A549 (cell line): Measurements from ENCODE around the gene C1R. TPM values are rescaled to one million over a fixed set of nuclear protein-coding genes. Genes with fewer than 3 reads are reported as not detected.

Experiments used
- ATAC-seq, 2 experiments: fragments of 200-7000 bp in 1 of 2; fragments of >200 bp in 1 of 2; cut with Nextera tagmentation in 1 of 2; cut with Tn5 transposase in 1 of 2; 3 replicates each; pipeline versions ENCODE4 v1.8.0 to v1.9.1; 2018 to 2020; ENCODE audit warnings: mild to moderate bottlenecking in 1 of 2, moderate library complexity in 1 of 2
- CTCF ChIA-PET: fragments of 300-600 bp; sonication (Branson Sonifier 250); formaldehyde crosslinking; extraction: SDS; loops from one replicate; lab custom pipeline; 2021; ENCODE audit warnings: antibody characterized with exemption, inconsistent platforms; lab: Yijun Ruan, JAX
- POLR2A ChIA-PET: fragments of 350-600 bp; formaldehyde crosslinking; extraction: SDS; loops from one replicate; lab custom pipeline; 2021; ENCODE audit warnings: antibody characterized with exemption, inconsistent platforms; lab: Yijun Ruan, JAX
- DNase-seq, 2 experiments: peaks; one replicate each; pipeline versions ENCODE4 v3.0.0 to v3.0.0-alpha.2; 2011 to 2016; ENCODE audit warnings: low read depth in 1 of 2, low spot score in 1 of 2
- FAIRE-seq: peaks from 2 replicates; lab custom pipeline; 2011; peaks lifted over from hg19 to GRCh38; lab: Jason Lieb, UNC
- H3K27ac ChIP-seq, 2 experiments: fragments of >200 bp; sonication (Bioruptor Twin); formaldehyde crosslinking; 3 replicates each; pipeline ENCODE4 v1.5.1; 2016 to 2017
- H3K4me1 ChIP-seq: fragments of >200 bp; sonication (Bioruptor Twin); formaldehyde crosslinking; 3 replicates; pipeline ENCODE4 v1.6.1; 2016
- H3K4me2 ChIP-seq: fragments of >200 bp; sonication (Bioruptor Twin); formaldehyde crosslinking; 3 replicates; pipeline ENCODE4 v1.6.1; 2016
- H3K4me3 ChIP-seq: fragments of >200 bp; sonication (Bioruptor Twin); formaldehyde crosslinking; 3 replicates; pipeline ENCODE4 v1.5.1; 2016
- H3K9me3 ChIP-seq: fragments of >200 bp; sonication (Bioruptor Twin); formaldehyde crosslinking; 3 replicates; pipeline ENCODE4 v1.6.1; 2016
- EHMT2 ChIP-seq: fragments of 200-600 bp; sonication (generic); IDR thresholded peaks from 2 replicates; pipeline ENCODE4 v1.6.1; 2016; ENCODE audit warnings: antibody characterized with exemption, low read depth, mild to moderate bottlenecking, moderate library complexity
- ESRRA ChIP-seq: fragments of 150-350 bp; IDR thresholded peaks from 2 replicates; pipeline ENCODE4 v1.6.1; 2014; ENCODE audit warnings: mild to moderate bottlenecking, low read length, borderline replicate concordance
- FOSB ChIP-seq: fragments of 250-450 bp; sonication (Bioruptor Pico); IDR thresholded peaks from 2 replicates; pipeline ENCODE4 v1.5.0; 2020; ENCODE audit warnings: mild to moderate bottlenecking, moderate library complexity
- GATA3 ChIP-seq: IDR thresholded peaks from 2 replicates; pipeline ENCODE4 v1.6.1; 2012; ENCODE audit warnings: borderline replicate concordance
- MAZ ChIP-seq: fragments of 150-350 bp; IDR thresholded peaks from 2 replicates; pipeline ENCODE4 v1.6.1; 2014; ENCODE audit warnings: antibody characterized with exemption, low read depth, low read length, borderline replicate concordance
- MYC ChIP-seq: IDR thresholded peaks from 2 replicates; pipeline ENCODE4 v1.6.1; 2012; ENCODE audit warnings: mild to moderate bottlenecking, inconsistent platforms, low read length, improper control_type of control experiment, borderline replicate concordance
- RARB ChIP-seq: fragments of 250-450 bp; sonication (Bioruptor Pico); IDR thresholded peaks from 2 replicates; pipeline ENCODE4 v1.8.0; 2021; ENCODE audit warnings: mild to moderate bottlenecking, moderate library complexity
- RFX5 ChIP-seq: fragments of 450-650 bp; IDR thresholded peaks from 2 replicates; pipeline ENCODE4 v1.7.1; 2014; ENCODE audit warnings: antibody characterized with exemption, mild to moderate bottlenecking, moderate library complexity
- SREBF2 ChIP-seq: fragments of 450-650 bp; IDR thresholded peaks from 2 replicates; pipeline ENCODE4 v1.6.1; 2014; ENCODE audit warnings: mild to moderate bottlenecking, moderate library complexity
- TFCP2L1 ChIP-seq: fragments of 250-450 bp; sonication (Bioruptor Pico); IDR thresholded peaks from 2 replicates; pipeline ENCODE4 v1.5.0; 2021; ENCODE audit warnings: mild to moderate bottlenecking
- ZFP36 ChIP-seq: fragments of 450-650 bp; IDR thresholded peaks from 2 replicates; pipeline ENCODE4 v1.6.1; 2014; ENCODE audit warnings: borderline replicate concordance; ENCODE audit not compliant: partially characterized antibody
- ZSCAN20 ChIP-seq: fragments of 250-450 bp; sonication (Bioruptor Pico); IDR thresholded peaks from 2 replicates; pipeline ENCODE4 v1.8.0; 2022; ENCODE audit warnings: mild to moderate bottlenecking, moderate library complexity
- WGBS: methylation state at CpG from one replicate; pipeline ENCODE4 v1.1.6; 2017; ENCODE audit errors: missing lambda C conversion rate; 5-methylcytosine and 5-hydroxymethylcytosine counted together
- polyA plus RNA-seq, 4 experiments: library from polyadenylated mRNA; depleted of rRNA in 3 of 4; stranded (reverse); fragments of >200 nt; fragmentation: RNase III in 1 of 4; extraction: RNeasy Plus Mini Kit Qiagen cat#74134 plus additional on column Dnase treatment in 1 of 4; gene quantifications; 2 replicates in 3 of 4; 3 replicates in 1 of 4; pipeline ENCODE4 v1.2.3, GENCODE V29; 2011 to 2017
- TF ChIP-seq, protein P1 (sequence below): fragments of 250-450 bp; sonication (Bioruptor Pico); IDR thresholded peaks from 2 replicates; pipeline ENCODE4 v1.5.0; 2020; ENCODE audit warnings: low read depth, mild to moderate bottlenecking, moderate library complexity
- TF ChIP-seq, protein P2 (sequence below): fragments of >200 bp; sonication (Bioruptor Twin); formaldehyde crosslinking; IDR thresholded peaks from 2 replicates; pipeline ENCODE4 v1.6.1; 2016
- TF ChIP-seq, protein P3 (sequence below): fragments of >200 bp; sonication (Bioruptor Twin); formaldehyde crosslinking; IDR thresholded peaks from 3 replicates; pipeline ENCODE4 v1.5.1; 2016
- TF ChIP-seq, protein P4 (sequence below): IDR thresholded peaks from 2 replicates; pipeline ENCODE4 v1.6.1; 2012
- TF ChIP-seq, protein P5 (sequence below): fragments of >200 bp; sonication (Bioruptor Twin); formaldehyde crosslinking; IDR thresholded peaks from 3 replicates; pipeline ENCODE4 v1.6.1; 2016
- TF ChIP-seq, protein P6 (sequence below): fragments of 450-650 bp; IDR thresholded peaks from 2 replicates; pipeline ENCODE4 v1.6.1; 2014; ENCODE audit warnings: antibody characterized with exemption
- TF ChIP-seq, protein P7 (sequence below): IDR thresholded peaks from 2 replicates; pipeline ENCODE4 v1.6.1; 2012

Gene C1R
- polyA plus RNA-seq, 2 of the 4 experiments (the other 2 are of a cell fraction), result 31.4 to 36.0 TPM

DNA sequence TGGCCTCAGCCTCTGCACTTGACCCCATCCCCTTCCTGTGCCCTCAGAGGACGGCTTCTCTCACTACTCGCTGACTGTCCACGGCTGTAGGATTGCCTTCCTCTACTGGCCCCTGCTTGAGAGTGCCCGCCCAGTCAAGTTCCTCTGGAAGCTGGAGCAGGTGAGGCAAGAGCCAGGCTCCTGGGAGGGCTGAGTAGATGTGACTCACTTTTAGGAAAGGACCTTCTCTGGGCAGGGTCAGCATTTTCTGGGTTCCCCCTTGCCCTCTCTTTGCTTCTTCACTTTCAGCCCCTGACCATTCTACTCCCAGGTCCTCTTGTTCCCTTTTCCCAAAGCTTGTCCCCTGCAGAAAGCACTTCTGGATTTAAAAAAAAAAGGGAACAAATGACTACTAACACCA is 45.7 kb upstream of the C1R start:
- Histone ChIP-seq H3K4me1 (no peaks in the 10 kb centered on the region), H3K27ac (no peak overlapping the region), H3K4me2 (no peak overlapping the region), H3K9me3 (no peaks in the 10 kb centered on the region), H3K4me3 (no peak overlapping the region)
- ATAC-seq (no peak), DNase-seq (no peak), FAIRE-seq (no peak)
- POLR2A ChIA-PET, result no interaction called here
- WGBS, result 86% methylated on average over 4 of the region's 4 CpGs
- CTCF ChIA-PET, result interaction anchor here (1.2 kb wide), 1 partner anchor 29 kb away, joined by 4 read pairs; the partner anchor contains the start of gene C1RL
- TF ChIP-seq ZSCAN20 (no peak), ZFP36 (no peak), ESRRA (no peak), RARB (no peak), GATA3 (no peak)
- TF ChIP-seq, protein P1, sequence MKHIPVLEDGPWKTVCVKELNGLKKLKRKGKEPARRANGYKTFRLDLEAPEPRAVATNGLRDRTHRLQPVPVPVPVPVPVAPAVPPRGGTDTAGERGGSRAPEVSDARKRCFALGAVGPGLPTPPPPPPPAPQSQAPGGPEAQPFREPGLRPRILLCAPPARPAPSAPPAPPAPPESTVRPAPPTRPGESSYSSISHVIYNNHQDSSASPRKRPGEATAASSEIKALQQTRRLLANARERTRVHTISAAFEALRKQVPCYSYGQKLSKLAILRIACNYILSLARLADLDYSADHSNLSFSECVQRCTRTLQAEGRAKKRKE (CRISPR knock-in tag), result no peak

DNA sequence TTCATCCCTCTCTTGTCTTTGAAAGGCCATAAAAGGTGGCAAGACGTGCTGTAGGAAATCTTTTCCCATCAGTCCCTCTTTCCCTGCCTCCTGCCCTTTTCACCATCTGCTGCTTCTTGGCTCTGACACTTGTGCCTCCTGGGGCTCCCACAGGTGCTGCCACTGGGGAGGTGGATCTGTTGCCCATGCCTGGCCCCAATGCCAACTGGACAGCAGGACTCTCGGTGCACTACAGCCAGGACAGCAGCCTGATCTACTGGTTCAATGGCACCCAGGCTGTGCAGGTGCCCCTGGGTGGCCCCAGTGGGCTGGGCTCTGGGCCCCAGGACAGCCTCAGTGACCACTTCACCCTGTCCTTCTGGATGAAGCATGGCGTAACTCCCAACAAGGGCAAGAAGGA is 44.4 kb upstream of the C1R start:
- Histone ChIP-seq H3K4me3 (no peak overlapping the region), H3K27ac (no peak overlapping the region), H3K4me1 (no peaks in the 10 kb centered on the region), H3K4me2 (no peak overlapping the region), H3K9me3 (no peaks in the 10 kb centered on the region)
- ChIA-PET POLR2A (no interaction called here), CTCF (no interaction called here)
- TF ChIP-seq, protein P2, sequence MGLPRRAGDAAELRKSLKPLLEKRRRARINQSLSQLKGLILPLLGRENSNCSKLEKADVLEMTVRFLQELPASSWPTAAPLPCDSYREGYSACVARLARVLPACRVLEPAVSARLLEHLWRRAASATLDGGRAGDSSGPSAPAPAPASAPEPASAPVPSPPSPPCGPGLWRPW, result no peak
- no peak for TF ChIP-seq FOSB (CRISPR knock-in tag)
- TF ChIP-seq, protein P3, sequence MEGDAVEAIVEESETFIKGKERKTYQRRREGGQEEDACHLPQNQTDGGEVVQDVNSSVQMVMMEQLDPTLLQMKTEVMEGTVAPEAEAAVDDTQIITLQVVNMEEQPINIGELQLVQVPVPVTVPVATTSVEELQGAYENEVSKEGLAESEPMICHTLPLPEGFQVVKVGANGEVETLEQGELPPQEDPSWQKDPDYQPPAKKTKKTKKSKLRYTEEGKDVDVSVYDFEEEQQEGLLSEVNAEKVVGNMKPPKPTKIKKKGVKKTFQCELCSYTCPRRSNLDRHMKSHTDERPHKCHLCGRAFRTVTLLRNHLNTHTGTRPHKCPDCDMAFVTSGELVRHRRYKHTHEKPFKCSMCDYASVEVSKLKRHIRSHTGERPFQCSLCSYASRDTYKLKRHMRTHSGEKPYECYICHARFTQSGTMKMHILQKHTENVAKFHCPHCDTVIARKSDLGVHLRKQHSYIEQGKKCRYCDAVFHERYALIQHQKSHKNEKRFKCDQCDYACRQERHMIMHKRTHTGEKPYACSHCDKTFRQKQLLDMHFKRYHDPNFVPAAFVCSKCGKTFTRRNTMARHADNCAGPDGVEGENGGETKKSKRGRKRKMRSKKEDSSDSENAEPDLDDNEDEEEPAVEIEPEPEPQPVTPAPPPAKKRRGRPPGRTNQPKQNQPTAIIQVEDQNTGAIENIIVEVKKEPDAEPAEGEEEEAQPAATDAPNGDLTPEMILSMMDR, result no peak
- no peak for TF ChIP-seq MYC
- TF ChIP-seq, protein P1 (CRISPR knock-in tag), result no peak
- TF ChIP-seq RFX5, result no peak
- TF ChIP-seq, protein P4, sequence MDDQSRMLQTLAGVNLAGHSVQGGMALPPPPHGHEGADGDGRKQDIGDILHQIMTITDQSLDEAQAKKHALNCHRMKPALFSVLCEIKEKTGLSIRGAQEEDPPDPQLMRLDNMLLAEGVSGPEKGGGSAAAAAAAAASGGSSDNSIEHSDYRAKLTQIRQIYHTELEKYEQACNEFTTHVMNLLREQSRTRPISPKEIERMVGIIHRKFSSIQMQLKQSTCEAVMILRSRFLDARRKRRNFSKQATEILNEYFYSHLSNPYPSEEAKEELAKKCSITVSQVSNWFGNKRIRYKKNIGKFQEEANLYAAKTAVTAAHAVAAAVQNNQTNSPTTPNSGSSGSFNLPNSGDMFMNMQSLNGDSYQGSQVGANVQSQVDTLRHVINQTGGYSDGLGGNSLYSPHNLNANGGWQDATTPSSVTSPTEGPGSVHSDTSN, result no peak
- TF ChIP-seq, protein P5, sequence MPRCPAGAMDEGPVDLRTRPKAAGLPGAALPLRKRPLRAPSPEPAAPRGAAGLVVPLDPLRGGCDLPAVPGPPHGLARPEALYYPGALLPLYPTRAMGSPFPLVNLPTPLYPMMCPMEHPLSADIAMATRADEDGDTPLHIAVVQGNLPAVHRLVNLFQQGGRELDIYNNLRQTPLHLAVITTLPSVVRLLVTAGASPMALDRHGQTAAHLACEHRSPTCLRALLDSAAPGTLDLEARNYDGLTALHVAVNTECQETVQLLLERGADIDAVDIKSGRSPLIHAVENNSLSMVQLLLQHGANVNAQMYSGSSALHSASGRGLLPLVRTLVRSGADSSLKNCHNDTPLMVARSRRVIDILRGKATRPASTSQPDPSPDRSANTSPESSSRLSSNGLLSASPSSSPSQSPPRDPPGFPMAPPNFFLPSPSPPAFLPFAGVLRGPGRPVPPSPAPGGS, result no peak
- no peak for TF ChIP-seq SREBF2
- no peak for TF ChIP-seq MAZ
- TF ChIP-seq, protein P6, sequence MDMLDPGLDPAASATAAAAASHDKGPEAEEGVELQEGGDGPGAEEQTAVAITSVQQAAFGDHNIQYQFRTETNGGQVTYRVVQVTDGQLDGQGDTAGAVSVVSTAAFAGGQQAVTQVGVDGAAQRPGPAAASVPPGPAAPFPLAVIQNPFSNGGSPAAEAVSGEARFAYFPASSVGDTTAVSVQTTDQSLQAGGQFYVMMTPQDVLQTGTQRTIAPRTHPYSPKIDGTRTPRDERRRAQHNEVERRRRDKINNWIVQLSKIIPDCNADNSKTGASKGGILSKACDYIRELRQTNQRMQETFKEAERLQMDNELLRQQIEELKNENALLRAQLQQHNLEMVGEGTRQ, result no peak
- no peak for TF ChIP-seq EHMT2
- TF ChIP-seq, protein P7, sequence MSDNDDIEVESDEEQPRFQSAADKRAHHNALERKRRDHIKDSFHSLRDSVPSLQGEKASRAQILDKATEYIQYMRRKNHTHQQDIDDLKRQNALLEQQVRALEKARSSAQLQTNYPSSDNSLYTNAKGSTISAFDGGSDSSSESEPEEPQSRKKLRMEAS, result no peak
- TF ChIP-seq TFCP2L1, result no peak
- DNase-seq, result no peak
- no peak for ATAC-seq
- no peak for FAIRE-seq
- WGBS, result 93% methylated on average over 3 of the region's 3 CpGs
